Retinal pigment epithelial cell (primary cell): ENCODE measurements around the gene VSIG10L2.

Experiments
- DNase-seq: peaks from one replicate; pipeline ENCODE4 v3.0.0-alpha.2; 2010; ENCODE audit warnings: low read depth
- H3K4me3 ChIP-seq: 2 replicates; pipeline ENCODE4 v1.5.1; 2011; ENCODE audit warnings: mild to moderate bottlenecking, low read length, control low read depth, moderate library complexity
- TF ChIP-seq, protein P1 (sequence below): conservative IDR thresholded peaks from 2 replicates; pipeline ENCODE4 v1.5.1; 2011; ENCODE audit warnings: low read depth, low read length, control low read depth, inconsistent platforms

VSIG10L2 gene

GRCh38 chr11:125938418-125938817 is 7.4 kb upstream of the VSIG10L2 start:
- no peak for DNase-seq
- no peak overlapping the region for H3K4me3 ChIP-seq
- TF ChIP-seq, protein P1, sequence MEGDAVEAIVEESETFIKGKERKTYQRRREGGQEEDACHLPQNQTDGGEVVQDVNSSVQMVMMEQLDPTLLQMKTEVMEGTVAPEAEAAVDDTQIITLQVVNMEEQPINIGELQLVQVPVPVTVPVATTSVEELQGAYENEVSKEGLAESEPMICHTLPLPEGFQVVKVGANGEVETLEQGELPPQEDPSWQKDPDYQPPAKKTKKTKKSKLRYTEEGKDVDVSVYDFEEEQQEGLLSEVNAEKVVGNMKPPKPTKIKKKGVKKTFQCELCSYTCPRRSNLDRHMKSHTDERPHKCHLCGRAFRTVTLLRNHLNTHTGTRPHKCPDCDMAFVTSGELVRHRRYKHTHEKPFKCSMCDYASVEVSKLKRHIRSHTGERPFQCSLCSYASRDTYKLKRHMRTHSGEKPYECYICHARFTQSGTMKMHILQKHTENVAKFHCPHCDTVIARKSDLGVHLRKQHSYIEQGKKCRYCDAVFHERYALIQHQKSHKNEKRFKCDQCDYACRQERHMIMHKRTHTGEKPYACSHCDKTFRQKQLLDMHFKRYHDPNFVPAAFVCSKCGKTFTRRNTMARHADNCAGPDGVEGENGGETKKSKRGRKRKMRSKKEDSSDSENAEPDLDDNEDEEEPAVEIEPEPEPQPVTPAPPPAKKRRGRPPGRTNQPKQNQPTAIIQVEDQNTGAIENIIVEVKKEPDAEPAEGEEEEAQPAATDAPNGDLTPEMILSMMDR = no peak

DNA sequence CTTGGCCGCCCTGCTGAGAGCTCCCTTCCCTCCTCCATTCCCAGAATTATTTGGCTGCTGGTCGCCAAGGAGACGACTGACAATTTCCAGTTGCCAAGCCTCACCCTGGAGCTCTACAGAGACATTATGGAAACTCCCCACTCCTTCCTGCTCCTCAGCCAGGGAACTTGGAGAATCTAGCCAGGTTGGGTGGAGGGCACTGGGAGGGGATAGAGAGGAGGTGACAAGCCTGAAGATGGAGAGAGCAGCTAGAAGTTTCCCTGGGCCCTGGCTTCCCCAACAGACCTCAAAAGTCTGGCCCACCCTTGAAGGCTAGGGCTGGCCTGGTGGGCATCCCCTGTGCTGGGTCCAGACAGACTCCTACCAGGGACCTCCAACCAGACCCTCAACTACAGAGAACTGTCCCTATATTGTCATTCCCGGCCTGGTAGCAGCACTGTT is 6.7 kb upstream of the VSIG10L2 start:
- TF ChIP-seq, protein P1 = no peak
- no peak for DNase-seq

GRCh38 chr11:125940145-125940544 is 5.7 kb upstream of the VSIG10L2 start:
- no peak for DNase-seq
- no peak overlapping the region for H3K4me3 ChIP-seq
- TF ChIP-seq, protein P1 = no peak

More for the DNA sequence above, 6.7 kb upstream of the VSIG10L2 start:
- H3K4me3 ChIP-seq = no peak overlapping the region

- no peak overlapping the region for H3K4me3 ChIP-seq
- TF ChIP-seq, protein P1 = no peak
- DNase-seq = no peak
Observed at GRCh38 chr11:125941267-125941618, 4.6 kb upstream of the VSIG10L2 start.

DNA sequence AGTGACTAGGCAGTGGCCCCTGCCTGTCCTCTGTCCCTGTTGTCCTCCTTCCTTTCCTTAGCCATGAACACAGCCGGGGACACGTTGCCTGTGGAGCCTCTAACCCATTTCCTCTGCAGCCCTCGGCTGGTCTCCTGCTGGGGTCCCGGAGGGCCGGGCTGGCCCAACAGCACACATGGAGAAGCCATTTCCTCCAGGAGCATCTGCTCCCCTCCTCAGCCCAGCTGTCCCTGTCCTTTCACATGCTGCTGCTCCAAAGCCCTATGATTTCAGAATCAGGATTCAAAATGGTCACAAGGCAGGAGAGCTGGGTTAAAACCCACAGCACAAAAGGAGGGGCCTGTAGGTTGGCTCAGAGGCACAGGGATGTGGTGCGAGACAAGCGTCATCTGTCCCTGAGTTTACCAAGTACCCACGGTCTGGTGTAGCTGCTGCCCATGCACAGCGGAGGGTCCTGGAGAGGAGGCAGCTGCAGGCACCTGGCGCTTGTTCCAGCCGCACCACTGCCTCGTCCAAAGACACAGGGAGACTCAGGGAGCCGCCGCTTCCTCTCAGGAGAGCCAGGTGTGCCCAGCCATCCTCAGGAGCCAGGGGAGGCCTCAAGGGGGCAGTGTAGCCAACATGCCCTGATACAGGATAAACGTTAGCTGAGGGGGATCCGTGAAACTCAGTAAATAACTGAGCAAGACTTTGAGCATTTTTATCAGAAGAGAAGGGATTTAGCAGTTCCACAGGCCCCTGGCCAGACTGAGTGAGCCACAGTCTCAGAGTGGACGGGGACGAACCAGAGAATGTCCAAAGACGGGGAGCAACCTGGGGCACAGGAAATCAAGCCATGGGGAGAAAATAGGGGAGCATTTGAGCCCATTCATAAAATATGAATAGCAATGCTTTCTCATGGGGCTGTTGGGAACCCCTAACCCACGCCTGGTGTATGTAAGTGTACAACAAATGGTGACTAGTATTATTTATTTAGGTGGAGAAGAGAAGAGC is 3.9 kb upstream of the VSIG10L2 start:
- TF ChIP-seq, protein P1 = peak; percentile 95
- H3K4me3 ChIP-seq = no peak overlapping the region
- peak; percentile 3 for DNase-seq

DNA sequence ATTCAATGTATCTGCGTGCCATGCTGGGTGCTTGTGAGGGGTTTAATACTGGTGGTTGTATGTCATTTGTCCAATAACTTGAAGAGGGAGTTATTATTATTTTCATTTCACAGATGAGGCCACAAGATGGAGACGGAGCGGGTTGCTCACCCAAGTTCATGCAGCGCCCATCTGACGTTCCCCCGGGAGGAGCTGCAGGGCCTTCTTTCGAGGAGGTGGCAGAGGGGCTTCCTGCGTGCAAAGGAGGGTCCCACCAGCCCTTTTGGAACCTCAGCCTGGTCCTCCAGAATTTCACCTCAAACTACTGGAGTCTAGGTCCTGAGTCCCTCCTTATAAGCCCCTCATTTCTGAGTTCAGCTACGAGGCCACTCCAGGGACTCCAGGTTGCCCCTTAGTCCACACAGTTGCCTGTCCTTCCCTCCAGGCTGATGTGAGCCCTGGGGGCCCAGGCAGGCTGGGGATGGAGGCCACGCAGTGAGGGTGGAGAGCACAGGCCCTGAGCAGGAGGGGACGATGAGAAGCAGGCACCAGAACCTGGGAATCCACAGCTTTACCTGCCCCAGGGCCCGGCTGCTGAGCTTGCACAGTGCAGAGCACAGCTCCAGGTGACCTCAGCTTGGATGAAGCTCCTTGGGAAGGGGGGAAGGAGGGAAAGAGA is 2.9 kb upstream of the VSIG10L2 start:
- DNase-seq = no peak
- TF ChIP-seq, protein P1 = no peak

More for the DNA sequence above, 2.9 kb upstream of the VSIG10L2 start:
- H3K4me3 ChIP-seq = no peak overlapping the region
